ENCODE data around the gene MARK4. TPM values are rescaled to one million over a fixed set of nuclear protein-coding genes. Genes with fewer than 3 reads are reported as not detected.
"Not testable (repeated sequence)": the region's sequence is repeated elsewhere in the genome, so short reads cannot be mapped to it uniquely, and the experiment has no call there.

Gene MARK4
- total and polyA plus RNA-seq, 4 donors = 27.2 to 105 (median 62.7) TPM

- H3K36me3 ChIP-seq (ENCODE audit: control insufficient read depth, insufficient read depth, low read length) = no peaks in the 10 kb centered on the region
- H3K4me1 ChIP-seq (ENCODE audit: control insufficient read depth, insufficient read depth, low read length) = peaks cover 15% of the 10 kb centered on the region
- H3K4me3 ChIP-seq (ENCODE audit: low read depth, low read length) = no peak overlapping the region
- H3K9me3 ChIP-seq (ENCODE audit: control insufficient read depth, insufficient read depth, low read length) = no peaks in the 10 kb centered on the region
- peak in 2 of 6 donors; percentile 11 for DNase-seq (ENCODE audit: low read depth in 4 of 6, low spot score in 6 of 6)
- peaks cover 48% of the 10 kb centered on the region for H3K27me3 ChIP-seq (ENCODE audit: control insufficient read depth, insufficient read depth, low read length)
- 4% methylated on average over 45 of the region's 46 CpGs for WGBS (ENCODE audit: insufficient coverage)
- no peak overlapping the region for H3K27ac ChIP-seq (ENCODE audit: low read depth, low read length)
Observed at GRCh38 chr19:45217193-45217956, 33.7 kb upstream of the MARK4 start.

GRCh38 chr19:45217957-45218334, 33.1 kb upstream of the MARK4 start:
- H3K4me1 ChIP-seq (ENCODE audit: control insufficient read depth, insufficient read depth, low read length) = peaks cover 15% of the 10 kb centered on the region
- H3K27me3 ChIP-seq (ENCODE audit: control insufficient read depth, insufficient read depth, low read length) = peaks cover 46% of the 10 kb centered on the region
- WGBS (ENCODE audit: insufficient coverage) = 18% methylated on average over 13 of the region's 14 CpGs
- DNase-seq (ENCODE audit: low read depth in 4 of 6, low spot score in 6 of 6) = no peak
- no peak overlapping the region for H3K4me3 ChIP-seq (ENCODE audit: low read depth, low read length)
- no peak overlapping the region for H3K27ac ChIP-seq (ENCODE audit: low read depth, low read length)
- H3K9me3 ChIP-seq (ENCODE audit: control insufficient read depth, insufficient read depth, low read length) = no peaks in the 10 kb centered on the region
- no peaks in the 10 kb centered on the region for H3K36me3 ChIP-seq (ENCODE audit: control insufficient read depth, insufficient read depth, low read length)

- Histone ChIP-seq H3K4me3 (ENCODE audit: low read depth, low read length) (no peak overlapping the region), H3K9me3 (ENCODE audit: control insufficient read depth, insufficient read depth, low read length) (no peaks in the 10 kb centered on the region), H3K27me3 (ENCODE audit: control insufficient read depth, insufficient read depth, low read length) (peaks cover 44% of the 10 kb centered on the region), H3K27ac (ENCODE audit: low read depth, low read length) (no peak overlapping the region), H3K4me1 (ENCODE audit: control insufficient read depth, insufficient read depth, low read length) (peaks cover 15% of the 10 kb centered on the region), H3K36me3 (ENCODE audit: control insufficient read depth, insufficient read depth, low read length) (no peaks in the 10 kb centered on the region)
- no peak for DNase-seq (ENCODE audit: low read depth in 4 of 6, low spot score in 6 of 6)
- 41% methylated on average over 4 of the region's 4 CpGs for WGBS (ENCODE audit: insufficient coverage)
Observed at GRCh38 chr19:45218426-45218825, 32.6 kb upstream of the MARK4 start.

GRCh38 chr19:45218911-45219743, 31.9 kb upstream of the MARK4 start:
- H3K27ac ChIP-seq (ENCODE audit: low read depth, low read length) = no peak overlapping the region
- 89% methylated on average over 6 of the region's 18 CpGs for WGBS (ENCODE audit: insufficient coverage)
- peaks cover 44% of the 10 kb centered on the region for H3K27me3 ChIP-seq (ENCODE audit: control insufficient read depth, insufficient read depth, low read length)
- no peaks in the 10 kb centered on the region for H3K9me3 ChIP-seq (ENCODE audit: control insufficient read depth, insufficient read depth, low read length)
- H3K4me1 ChIP-seq (ENCODE audit: control insufficient read depth, insufficient read depth, low read length) = peaks cover 15% of the 10 kb centered on the region
- DNase-seq (ENCODE audit: low read depth in 4 of 6, low spot score in 6 of 6) = no peak
- no peaks in the 10 kb centered on the region for H3K36me3 ChIP-seq (ENCODE audit: control insufficient read depth, insufficient read depth, low read length)
- H3K4me3 ChIP-seq (ENCODE audit: low read depth, low read length) = no peak overlapping the region

GRCh38 chr19:45222724-45223123, 28.3 kb upstream of the MARK4 start:
- H3K36me3 ChIP-seq (ENCODE audit: control insufficient read depth, insufficient read depth, low read length) = no peaks in the 10 kb centered on the region
- no peak for DNase-seq (ENCODE audit: low read depth in 4 of 6, low spot score in 6 of 6)
- WGBS (ENCODE audit: insufficient coverage) = 80% methylated on average over 1 of the region's 6 CpGs
- H3K4me1 ChIP-seq (ENCODE audit: control insufficient read depth, insufficient read depth, low read length) = peaks cover under 1% of the 10 kb centered on the region
- H3K4me3 ChIP-seq (ENCODE audit: low read depth, low read length) = no peak overlapping the region
- H3K27me3 ChIP-seq (ENCODE audit: control insufficient read depth, insufficient read depth, low read length) = peaks cover 17% of the 10 kb centered on the region
- H3K27ac ChIP-seq (ENCODE audit: low read depth, low read length) = no peak overlapping the region
- H3K9me3 ChIP-seq (ENCODE audit: control insufficient read depth, insufficient read depth, low read length) = no peaks in the 10 kb centered on the region

- Histone ChIP-seq H3K36me3 (ENCODE audit: control insufficient read depth, insufficient read depth, low read length) (no peaks in the 10 kb centered on the region), H3K9me3 (ENCODE audit: control insufficient read depth, insufficient read depth, low read length) (no peaks in the 10 kb centered on the region), H3K4me1 (ENCODE audit: control insufficient read depth, insufficient read depth, low read length) (no peaks in the 10 kb centered on the region), H3K4me3 (ENCODE audit: low read depth, low read length) (no peak overlapping the region), H3K27ac (ENCODE audit: low read depth, low read length) (no peak overlapping the region), H3K27me3 (ENCODE audit: control insufficient read depth, insufficient read depth, low read length) (peaks cover 9% of the 10 kb centered on the region)
- no peak for DNase-seq (ENCODE audit: low read depth in 4 of 6, low spot score in 6 of 6)
- WGBS (ENCODE audit: insufficient coverage) = 86% methylated on average over 5 of the region's 5 CpGs
Observed at GRCh38 chr19:45223879-45224278, 27.2 kb upstream of the MARK4 start.

GRCh38 chr19:45224645-45225044, 26.4 kb upstream of the MARK4 start:
- 67% methylated on average over 11 of the region's 11 CpGs for WGBS (ENCODE audit: insufficient coverage)
- peaks cover 9% of the 10 kb centered on the region for H3K27me3 ChIP-seq (ENCODE audit: control insufficient read depth, insufficient read depth, low read length)

GRCh38 chr19:45229056-45229455, 22.0 kb upstream of the MARK4 start:
- not testable (repeated sequence) for H3K27ac ChIP-seq (ENCODE audit: low read depth, low read length)
- no CpG with 5 or more reads among the region's 2 CpGs for WGBS (ENCODE audit: insufficient coverage)

More at GRCh38 chr19:45224645-45225044, 26.4 kb upstream of the MARK4 start:
- Histone ChIP-seq H3K4me3 (ENCODE audit: low read depth, low read length) (no peak overlapping the region), H3K36me3 (ENCODE audit: control insufficient read depth, insufficient read depth, low read length) (no peaks in the 10 kb centered on the region), H3K4me1 (ENCODE audit: control insufficient read depth, insufficient read depth, low read length) (no peaks in the 10 kb centered on the region), H3K27ac (ENCODE audit: low read depth, low read length) (no peak overlapping the region), H3K9me3 (ENCODE audit: control insufficient read depth, insufficient read depth, low read length) (no peaks in the 10 kb centered on the region)
- DNase-seq (ENCODE audit: low read depth in 4 of 6, low spot score in 6 of 6) = no peak

GRCh38 chr19:45231891-45232290, 19.2 kb upstream of the MARK4 start:
- no peak overlapping the region for H3K27ac ChIP-seq (ENCODE audit: low read depth, low read length)
- H3K4me1 ChIP-seq (ENCODE audit: control insufficient read depth, insufficient read depth, low read length) = peaks cover 7% of the 10 kb centered on the region
- peaks cover 36% of the 10 kb centered on the region for H3K27me3 ChIP-seq (ENCODE audit: control insufficient read depth, insufficient read depth, low read length)
- H3K36me3 ChIP-seq (ENCODE audit: control insufficient read depth, insufficient read depth, low read length) = no peaks in the 10 kb centered on the region
- no peak for DNase-seq (ENCODE audit: low read depth in 4 of 6, low spot score in 6 of 6)
- WGBS (ENCODE audit: insufficient coverage) = 76% methylated on average over 3 of the region's 3 CpGs
- H3K9me3 ChIP-seq (ENCODE audit: control insufficient read depth, insufficient read depth, low read length) = no peaks in the 10 kb centered on the region
- H3K4me3 ChIP-seq (ENCODE audit: low read depth, low read length) = no peak overlapping the region

More at GRCh38 chr19:45229056-45229455, 22.0 kb upstream of the MARK4 start:
- not testable (repeated sequence) for H3K4me1 ChIP-seq (ENCODE audit: control insufficient read depth, insufficient read depth, low read length); H3K9me3 ChIP-seq (ENCODE audit: control insufficient read depth, insufficient read depth, low read length); DNase-seq (ENCODE audit: low read depth in 4 of 6, low spot score in 6 of 6); H3K4me3 ChIP-seq (ENCODE audit: low read depth, low read length); H3K36me3 ChIP-seq (ENCODE audit: control insufficient read depth, insufficient read depth, low read length)
- H3K27me3 ChIP-seq (ENCODE audit: control insufficient read depth, insufficient read depth, low read length) = peaks cover 24% of the 10 kb centered on the region

Data from spinal cord (tissue), 10 donors.